Activated CD8-positive, alpha-beta T cell treated with anti-CD3 and anti-CD28 coated beads for 36 hours (primary cell): ENCODE results near the gene VKORC1. TPM values are rescaled to one million over a fixed set of nuclear protein-coding genes. Genes with fewer than 3 reads are reported as not detected.

Experiments used
- ATAC-seq: fragments of 200-7000 bp; cut with Tn5 transposase; one replicate; pipeline ENCODE4 v1.10.0; 2021; ENCODE audit warnings: mild to moderate bottlenecking, moderate library complexity
- CTCF ChIA-PET: fragments of 350-600 bp; sonication (Branson Sonifier 250); formaldehyde crosslinking; loops from one replicate; lab custom pipeline; 2021; ENCODE audit warnings: antibody characterized with exemption; lab: Charles Lee
- POLR2A ChIA-PET: fragments of 350-600 bp; sonication (Branson Sonifier 250); formaldehyde crosslinking; loops from one replicate; lab custom pipeline; 2021; ENCODE audit warnings: antibody characterized with exemption; lab: Charles Lee
- DNase-seq: peaks from one replicate; pipeline ENCODE4 v3.0.0-alpha.2; 2020
- H3K27ac Mint-ChIP-seq: one replicate; pipeline ENCODE4 v1.8.0; 2021; ENCODE audit warnings: mild to moderate bottlenecking, mixed read lengths
- H3K27me3 Mint-ChIP-seq: one replicate; pipeline ENCODE4 v1.8.0; 2021; ENCODE audit warnings: mixed read lengths
- H3K36me3 Mint-ChIP-seq: one replicate; pipeline ENCODE4 v1.8.0; 2021; ENCODE audit warnings: low read depth, mixed read lengths
- H3K4me1 Mint-ChIP-seq: one replicate; pipeline ENCODE4 v1.8.0; 2021; ENCODE audit warnings: low read depth, mixed read lengths
- H3K4me3 Mint-ChIP-seq: one replicate; pipeline ENCODE4 v1.8.0; 2021; ENCODE audit warnings: mild to moderate bottlenecking, moderate library complexity, mixed read lengths
- H3K9me3 Mint-ChIP-seq: one replicate; pipeline ENCODE4 v1.8.0; 2021; ENCODE audit warnings: mixed read lengths
- intact Hi-C: fragments of 100-400 bp; cut with micrococcal nuclease; formaldehyde crosslinking; loops from one replicate; pipeline ENCODE4 v1.10.0; 2022
- total RNA-seq, 2 experiments: library from RNA; stranded (reverse); gene quantifications; one replicate each; pipeline ENCODE4 v1.2.3, GENCODE V29; 2021
- TF ChIP-seq, protein P1 (sequence below): fragments of 200-600 bp; IDR thresholded peaks from one replicate; pipeline ENCODE4 v1.8.0; 2022; ENCODE audit warnings: antibody characterized with exemption, mild to moderate bottlenecking

Gene VKORC1
- total RNA-seq, 2 experiments from 2014 or later: 68.5 to 71.5 TPM

DNA sequence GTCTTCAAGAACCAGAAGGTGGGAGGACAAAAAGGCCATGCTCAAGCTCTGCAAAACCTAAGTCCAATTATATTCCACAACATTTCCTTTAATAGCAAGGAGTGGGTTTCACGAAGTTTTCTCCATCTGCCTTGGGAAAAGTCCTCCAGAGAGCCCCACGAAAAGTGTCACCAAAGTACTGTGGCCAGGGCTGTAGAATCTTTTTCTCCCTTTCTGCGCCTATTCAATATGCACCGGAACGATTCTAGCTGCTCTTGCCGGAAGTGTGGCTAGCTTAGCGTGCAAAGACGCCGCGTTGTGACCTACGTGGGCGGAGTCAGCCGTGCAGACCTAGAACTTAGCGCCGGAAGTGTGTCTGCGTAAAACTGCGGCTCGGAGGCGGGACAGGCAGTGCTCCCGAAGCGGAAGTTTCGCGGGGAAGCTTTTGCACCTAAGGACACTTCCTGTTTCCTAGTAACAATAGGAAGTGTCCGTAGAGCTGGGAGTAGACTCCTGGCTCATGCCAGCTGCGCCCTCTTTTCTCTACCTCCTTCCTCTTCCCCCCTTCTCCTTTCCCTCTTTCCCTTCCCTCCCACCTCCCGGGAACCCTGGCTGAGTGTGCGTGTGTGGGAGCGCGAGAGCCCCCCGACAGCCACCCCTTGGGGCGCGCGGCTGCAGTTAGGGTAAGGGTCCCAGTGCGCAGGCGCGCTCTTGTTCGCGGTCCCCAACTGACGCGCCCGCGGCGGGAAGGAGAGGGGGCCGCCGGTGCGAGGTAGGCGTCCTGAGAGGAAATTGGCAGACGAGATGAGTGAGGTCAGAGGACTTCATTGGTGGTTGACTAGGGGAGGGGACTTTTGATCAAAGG, 20.4 kb downstream of the VKORC1 start, which contains the start of the genes ZNF646 and ZNF668:
Gene ZNF646 (plus strand): TSS at position 453 of the 844 bp plus-strand sequence. CDS start 1,903 bp downstream, outside the sequence.
Gene ZNF668 (minus strand): TSS at position 271 of the 844 bp plus-strand sequence. CDS start 9,781 bp downstream, outside the sequence.
- Mint-ChIP-seq H3K4me3 (peak within 1 kb of the TSS; percentile 96), H3K9me3 (no peaks in the 10 kb centered on the region), H3K27me3 (no peaks in the 10 kb centered on the region), H3K36me3 (peaks cover 35% of the 10 kb centered on the region), H3K27ac (peak within 1 kb of the TSS; percentile 98), H3K4me1 (peaks cover 43% of the 10 kb centered on the region)
- ATAC-seq: peak; percentile 80
- TF ChIP-seq, protein P1, sequence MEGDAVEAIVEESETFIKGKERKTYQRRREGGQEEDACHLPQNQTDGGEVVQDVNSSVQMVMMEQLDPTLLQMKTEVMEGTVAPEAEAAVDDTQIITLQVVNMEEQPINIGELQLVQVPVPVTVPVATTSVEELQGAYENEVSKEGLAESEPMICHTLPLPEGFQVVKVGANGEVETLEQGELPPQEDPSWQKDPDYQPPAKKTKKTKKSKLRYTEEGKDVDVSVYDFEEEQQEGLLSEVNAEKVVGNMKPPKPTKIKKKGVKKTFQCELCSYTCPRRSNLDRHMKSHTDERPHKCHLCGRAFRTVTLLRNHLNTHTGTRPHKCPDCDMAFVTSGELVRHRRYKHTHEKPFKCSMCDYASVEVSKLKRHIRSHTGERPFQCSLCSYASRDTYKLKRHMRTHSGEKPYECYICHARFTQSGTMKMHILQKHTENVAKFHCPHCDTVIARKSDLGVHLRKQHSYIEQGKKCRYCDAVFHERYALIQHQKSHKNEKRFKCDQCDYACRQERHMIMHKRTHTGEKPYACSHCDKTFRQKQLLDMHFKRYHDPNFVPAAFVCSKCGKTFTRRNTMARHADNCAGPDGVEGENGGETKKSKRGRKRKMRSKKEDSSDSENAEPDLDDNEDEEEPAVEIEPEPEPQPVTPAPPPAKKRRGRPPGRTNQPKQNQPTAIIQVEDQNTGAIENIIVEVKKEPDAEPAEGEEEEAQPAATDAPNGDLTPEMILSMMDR: no peak
- DNase-seq: peak; percentile 100
- ChIA-PET CTCF (interaction anchor here (0.8 to 2.4 kb wide), 10 partner anchors 18 to 384 kb away, joined by 3 to 15 read pairs (median 4); partner anchors contain the start of genes HSD3B7 and VKORC1), POLR2A (interaction anchor here (0.6 to 2.9 kb wide), 30 partner anchors 10 to 199 kb away, joined by 3 to 23 read pairs (median 4); partner anchors contain the start of genes FBXL19, FUS, HSD3B7 and KAT8)
- intact Hi-C loops: loop anchor here (5.0 kb wide), 1 partner anchor 42 kb away; the partner anchor contains the start of gene STX4

DNA sequence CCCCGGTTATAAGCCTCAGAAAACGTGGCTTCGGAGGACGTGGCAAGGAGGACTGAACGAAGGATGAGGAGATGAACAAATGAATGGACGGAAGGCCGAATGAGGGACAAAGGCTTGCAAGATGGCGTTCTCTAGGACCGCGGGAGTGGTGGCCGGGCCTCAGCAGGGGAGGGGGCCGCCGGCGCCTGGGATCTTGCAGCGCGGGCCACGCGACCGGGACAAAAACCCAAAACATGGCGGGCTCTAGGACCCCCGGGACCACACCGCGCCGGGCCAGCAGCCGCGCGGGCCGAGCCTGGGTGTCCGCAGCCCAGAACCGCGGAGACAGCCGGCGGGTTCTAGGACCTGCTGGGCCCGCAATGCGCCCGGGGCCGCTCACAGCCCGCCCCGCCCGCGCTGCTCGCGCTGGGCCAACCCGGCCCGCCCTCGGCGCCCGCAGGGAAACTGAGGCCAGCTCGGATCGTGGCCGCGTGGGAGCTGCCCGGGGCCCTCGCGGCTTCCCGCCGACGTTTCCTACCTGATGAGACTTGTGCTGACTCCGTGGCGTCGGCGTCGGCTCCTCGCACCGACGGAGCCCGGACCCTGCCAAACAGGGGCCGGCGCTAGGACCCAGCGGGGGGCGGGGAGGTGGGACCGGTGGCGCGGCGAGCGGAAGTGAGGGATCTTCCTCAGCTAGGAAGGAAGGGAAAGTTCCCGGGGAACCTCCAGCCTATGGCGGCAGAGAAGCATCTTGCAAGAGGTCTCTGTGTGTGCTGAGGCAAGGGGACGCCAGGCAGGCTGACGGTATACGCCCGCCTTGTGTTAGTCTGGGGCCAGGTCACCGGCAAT, 21.2 kb downstream of the VKORC1 start:
- Mint-ChIP-seq H3K4me1 (peaks cover 39% of the 10 kb centered on the region), H3K27me3 (no peaks in the 10 kb centered on the region), H3K4me3 (peak overlapping the region; percentile 96), H3K36me3 (peaks cover 28% of the 10 kb centered on the region), H3K27ac (peak overlapping the region; percentile 98), H3K9me3 (no peaks in the 10 kb centered on the region)
- peak; percentile 50 for ATAC-seq
- TF ChIP-seq, protein P1: no peak
- CTCF ChIA-PET: interaction anchor here (0.8 to 2.4 kb wide), 10 partner anchors 19 to 385 kb away, joined by 3 to 15 read pairs (median 6); partner anchors contain the start of genes HSD3B7 and VKORC1
- peak; percentile 94 for DNase-seq
- POLR2A ChIA-PET: interaction anchor here (0.6 to 2.9 kb wide), 30 partner anchors 9 to 205 kb away, joined by 3 to 23 read pairs (median 4); partner anchors contain the start of genes FBXL19, FUS, HSD3B7 and KAT8
- intact Hi-C loops: loop anchor here (5.0 kb wide), 1 partner anchor 41 kb away; the partner anchor contains the start of gene STX4

DNA sequence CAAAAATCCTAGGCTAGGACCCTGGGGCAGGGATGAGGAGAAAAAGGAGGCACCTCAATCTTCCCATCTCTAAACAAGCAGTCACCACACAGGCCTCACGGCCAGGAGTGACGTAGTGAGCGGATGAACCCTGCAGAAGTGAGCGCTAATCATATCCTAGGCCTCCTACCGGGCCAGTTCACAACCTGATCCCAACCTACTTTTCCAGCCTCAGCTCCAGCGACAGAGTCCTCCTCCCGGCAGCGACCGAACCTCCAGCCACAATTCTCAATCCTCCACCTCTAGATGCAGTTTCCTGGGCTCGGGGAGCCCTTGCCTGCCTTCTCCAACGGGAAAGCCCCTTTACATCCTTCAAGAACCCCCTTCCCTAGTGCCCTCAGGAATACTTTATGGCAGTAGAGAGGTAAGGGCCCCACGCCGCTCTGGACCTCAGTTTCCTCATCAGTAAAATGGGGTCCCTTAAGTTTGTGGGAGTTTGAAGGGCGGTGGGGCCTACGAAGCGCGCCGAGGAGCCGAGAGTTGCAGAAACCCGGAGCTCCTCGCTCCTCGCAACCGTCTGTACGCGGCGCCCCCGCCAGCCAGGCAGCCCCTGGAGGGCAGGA, 22.0 kb downstream of the VKORC1 start:
- peaks cover 36% of the 10 kb centered on the region for H3K4me1 Mint-ChIP-seq
- peak; percentile 61 for DNase-seq

DNA sequence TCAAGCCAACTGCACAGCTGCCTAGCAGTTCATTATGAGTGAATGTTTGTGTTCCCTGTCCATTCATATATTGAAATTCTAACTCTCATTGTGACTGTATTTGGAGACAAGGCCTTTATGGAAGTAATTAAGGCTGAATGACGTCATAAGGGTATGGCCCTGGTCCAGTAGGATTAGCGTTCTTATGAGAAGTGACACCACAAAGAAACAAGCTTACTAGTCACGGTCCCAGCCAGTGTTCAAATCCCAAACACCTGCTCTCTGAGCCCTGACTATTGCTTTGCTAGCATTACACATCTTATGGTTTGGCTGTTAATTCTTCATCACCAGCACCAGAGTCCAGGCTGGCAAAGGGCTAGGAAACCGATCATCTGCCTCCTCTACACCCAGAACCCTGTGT, 22.7 kb downstream of the VKORC1 start:
- H3K4me3 Mint-ChIP-seq: peak overlapping the region; percentile 96
- DNase-seq: no peak
- TF ChIP-seq, protein P1: no peak
- H3K27me3 Mint-ChIP-seq: no peaks in the 10 kb centered on the region
- CTCF ChIA-PET: interaction anchor here (0.6 to 2.3 kb wide), 2 partner anchors 70 to 335 kb away, joined by 3 to 6 read pairs; no protein-coding TSS in a partner anchor
- peak overlapping the region; percentile 97 for H3K27ac Mint-ChIP-seq
- peaks cover 35% of the 10 kb centered on the region for H3K4me1 Mint-ChIP-seq
- POLR2A ChIA-PET: interaction anchor here (0.9 to 2.9 kb wide), 6 partner anchors 13 to 203 kb away, joined by 3 to 22 read pairs (median 4); no protein-coding TSS in a partner anchor
- intact Hi-C loops: loop anchor here (5.0 kb wide), 1 partner anchor 40 kb away; the partner anchor contains the start of gene STX4
- ATAC-seq: no peak
- H3K36me3 Mint-ChIP-seq: peaks cover 18% of the 10 kb centered on the region
- H3K9me3 Mint-ChIP-seq: no peaks in the 10 kb centered on the region

More for the DNA sequence above, 22.0 kb downstream of the VKORC1 start:
- peaks cover 21% of the 10 kb centered on the region for H3K36me3 Mint-ChIP-seq
- intact Hi-C loops: loop anchor here (5.0 kb wide), 1 partner anchor 40 kb away; the partner anchor contains the start of gene STX4
- H3K9me3 Mint-ChIP-seq: no peaks in the 10 kb centered on the region
- ChIA-PET CTCF (interaction anchor here (2.3 to 2.4 kb wide), 2 partner anchors 23 to 70 kb away, joined by 6 to 15 read pairs; partner anchors contain the start of gene VKORC1), POLR2A (interaction anchor here (1.0 to 2.9 kb wide), 11 partner anchors 9 to 204 kb away, joined by 3 to 23 read pairs (median 6); partner anchors contain the start of genes FUS and STX4)
- H3K27me3 Mint-ChIP-seq: no peaks in the 10 kb centered on the region
- TF ChIP-seq, protein P1: no peak
- H3K27ac Mint-ChIP-seq: peak overlapping the region; percentile 97
- H3K4me3 Mint-ChIP-seq: peak overlapping the region; percentile 96
- no peak for ATAC-seq
